CD4-positive, alpha-beta T cell treated with Interleukin-4 for 4 hours (primary cell): ENCODE data around the gene NAA80.
"Not testable (repeated sequence)": the region's sequence is repeated elsewhere in the genome, so short reads cannot be mapped to it uniquely, and the experiment has no call there.

Source experiments
- DNase-seq: peaks from one replicate; pipeline ENCODE4 v3.0.0-alpha.2; 2020

NAA80 gene

GRCh38 chr3:50312041-50312440 lies 12.8 kb upstream of the NAA80 start:
- not testable (repeated sequence) for DNase-seq

- no peak for DNase-seq
Observed at GRCh38 chr3:50304601-50305000, 5.4 kb upstream of the NAA80 start.

- no peak for DNase-seq
Observed at GRCh38 chr3:50303013-50303815, 4.0 kb upstream of the NAA80 start, which contains the start of gene HYAL1. Gene HYAL1 (minus strand): TSS chr3:50303574. CDS start chr3:50302956, 618 bp downstream.

GRCh38 chr3:50302095-50303012 lies 3.1 kb upstream of the NAA80 start:
- DNase-seq, result no peak

GRCh38 chr3:50300681-50301254 lies 1.6 kb upstream of the NAA80 start:
- no peak for DNase-seq

GRCh38 chr3:50299929-50300680 lies 900 bp upstream of the NAA80 start:
- no peak for DNase-seq

GRCh38 chr3:50299638-50299928 lies 378 bp upstream of the NAA80 start:
- no peak for DNase-seq

- no peak for DNase-seq
Observed at GRCh38 chr3:50297896-50298725, 1.1 kb downstream of the NAA80 start.

GRCh38 chr3:50297384-50297775 lies 1.8 kb downstream of the NAA80 start:
- no peak for DNase-seq

- no peak for DNase-seq
Observed at GRCh38 chr3:50296721-50297383, 2.4 kb downstream of the NAA80 start.

GRCh38 chr3:50295553-50296431 lies 3.4 kb downstream of the NAA80 start:
- DNase-seq, result no peak

GRCh38 chr3:50294492-50295403 lies 4.5 kb downstream of the NAA80 start:
- no peak for DNase-seq

GRCh38 chr3:50294089-50294488 lies 5.1 kb downstream of the NAA80 start:
- DNase-seq, result no peak

GRCh38 chr3:50293079-50293801 lies 6.0 kb downstream of the NAA80 start:
- DNase-seq, result no peak

GRCh38 chr3:50292159-50293078 lies 6.8 kb downstream of the NAA80 start, which contains the start of gene IFRD2:
Gene IFRD2 (minus strand): TSS chr3:50292429. CDS start chr3:50292274, 155 bp downstream.
- DNase-seq, result peak; percentile 97

GRCh38 chr3:50290161-50290641 lies 9.0 kb downstream of the NAA80 start:
- DNase-seq, result no peak

GRCh38 chr3:50289130-50289529 lies 10.1 kb downstream of the NAA80 start:
- no peak for DNase-seq
